ENCODE data around the gene LBR. TPM values are rescaled to one million over a fixed set of nuclear protein-coding genes. Genes with fewer than 3 reads are reported as not detected.

The LBR gene
- total and polyA plus RNA-seq, 5 donors: 7.8 to 21.6 (median 18.9) TPM

GRCh38 chr1:225441314-225442122 is 13.7 kb upstream of the LBR start:
- intact Hi-C loops (cut with DNase I): no loop called here
- no peak overlapping the region for H3K4me3 ChIP-seq (ENCODE audit: low read length)
- ATAC-seq (no peak), DNase-seq (no peak)
- no peaks in the 10 kb centered on the region for H3K27me3 ChIP-seq (ENCODE audit: control insufficient read depth, insufficient read depth)
- peaks cover 4% of the 10 kb centered on the region for H3K4me1 ChIP-seq (ENCODE audit: control insufficient read depth, insufficient read depth, low read length)
- no peak overlapping the region for H3K27ac ChIP-seq (ENCODE audit: low read length)
- no peaks in the 10 kb centered on the region for H3K9me3 ChIP-seq (ENCODE audit: control insufficient read depth, low read length)
- WGBS: 77% methylated on average over 9 of the region's 9 CpGs

DNA sequence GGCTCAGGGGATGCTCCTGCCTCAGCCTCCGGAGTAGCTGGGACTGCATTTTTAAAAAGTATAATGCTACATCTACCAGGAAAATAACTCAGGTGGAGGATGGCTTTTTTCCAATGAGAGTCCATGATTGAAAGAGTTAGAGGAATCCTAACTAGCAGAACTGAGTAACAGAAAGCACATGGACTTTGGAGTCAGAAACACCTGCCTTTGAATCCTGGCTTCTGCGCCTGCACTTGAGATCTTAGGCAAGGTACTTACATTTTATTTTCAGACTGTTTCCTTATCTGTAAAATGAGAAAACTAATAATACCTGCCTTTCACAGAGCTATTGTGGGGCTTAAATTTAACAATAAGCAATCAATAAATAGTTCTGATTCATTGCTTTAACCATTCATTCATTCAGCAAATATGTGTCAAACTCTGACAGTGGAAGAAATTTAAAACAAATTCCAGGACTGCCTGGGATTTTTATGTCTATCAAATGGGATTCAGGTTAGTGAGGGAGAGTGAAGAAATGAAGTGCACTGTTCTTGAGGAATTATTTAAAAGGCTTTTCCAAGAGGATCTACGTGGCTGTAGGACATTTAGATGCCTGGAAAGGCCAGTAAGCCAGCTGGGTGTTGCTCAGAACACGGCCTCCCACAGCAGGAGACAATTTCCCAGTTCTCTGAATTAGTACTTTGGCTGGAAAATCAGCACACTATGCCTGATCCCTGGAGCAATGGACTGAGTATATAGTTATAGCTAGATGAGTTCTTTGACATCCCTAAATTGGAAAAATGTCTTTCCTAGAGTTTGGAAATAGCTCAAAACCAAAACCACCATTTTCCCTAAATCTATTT is 12.8 kb upstream of the LBR start:
- intact Hi-C loops (cut with DNase I): no loop called here
- Histone ChIP-seq H3K9me3 (ENCODE audit: control insufficient read depth, low read length) (no peaks in the 10 kb centered on the region), H3K4me1 (ENCODE audit: control insufficient read depth, insufficient read depth, low read length) (peaks cover 3% of the 10 kb centered on the region), H3K4me3 (ENCODE audit: low read length) (no peak overlapping the region), H3K27ac (ENCODE audit: low read length) (no peak overlapping the region), H3K27me3 (ENCODE audit: control insufficient read depth, insufficient read depth) (no peaks in the 10 kb centered on the region)
- 87% methylated on average over 4 of the region's 4 CpGs for WGBS
- ATAC-seq: no peak
- no peak for DNase-seq

DNA sequence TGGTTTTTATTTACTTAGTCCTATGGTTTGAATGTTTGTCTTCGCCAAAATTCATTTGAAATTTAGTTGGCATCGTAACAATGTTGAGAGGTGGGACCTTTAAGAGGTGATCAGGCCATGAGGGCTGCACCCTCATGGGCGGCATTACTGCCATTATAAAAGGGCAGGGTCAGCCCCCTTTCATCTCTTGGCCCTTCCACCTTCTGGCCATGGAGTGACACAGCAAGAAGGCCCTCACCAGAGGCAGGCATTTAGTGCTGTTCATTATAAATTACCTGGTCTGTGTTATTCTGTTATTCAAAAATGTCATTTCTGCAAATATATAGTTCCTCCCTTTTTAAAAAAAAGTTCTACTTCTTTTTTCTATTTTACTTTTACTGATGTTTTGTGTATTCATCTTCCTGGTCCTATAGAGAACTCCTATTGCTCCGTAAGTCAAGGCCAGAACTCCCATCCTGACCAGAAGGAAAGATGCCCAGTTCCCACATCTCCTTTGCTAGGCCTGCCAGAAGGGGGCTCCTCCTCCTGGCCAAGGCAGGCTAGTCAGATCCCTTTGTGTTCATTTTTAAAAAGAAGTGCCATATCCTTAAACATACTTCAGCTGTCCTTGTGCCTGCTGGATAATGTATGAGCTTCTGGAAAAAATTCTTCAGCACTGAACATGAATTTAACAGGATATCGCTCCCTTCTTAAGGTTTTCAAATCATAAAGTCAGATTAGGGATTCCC is 10.0 kb upstream of the LBR start:
- Histone ChIP-seq H3K27ac (ENCODE audit: low read length) (no peak overlapping the region), H3K4me3 (ENCODE audit: low read length) (no peak overlapping the region), H3K27me3 (ENCODE audit: control insufficient read depth, insufficient read depth) (no peaks in the 10 kb centered on the region), H3K4me1 (ENCODE audit: control insufficient read depth, insufficient read depth, low read length) (no peaks in the 10 kb centered on the region), H3K9me3 (ENCODE audit: control insufficient read depth, low read length) (no peaks in the 10 kb centered on the region)
- 83% methylated on average over 5 of the region's 5 CpGs for WGBS
- DNase-seq (peak in 1 of 3 donors; percentile 67), ATAC-seq (no peak)
- intact Hi-C loops (cut with DNase I): no loop called here

DNA sequence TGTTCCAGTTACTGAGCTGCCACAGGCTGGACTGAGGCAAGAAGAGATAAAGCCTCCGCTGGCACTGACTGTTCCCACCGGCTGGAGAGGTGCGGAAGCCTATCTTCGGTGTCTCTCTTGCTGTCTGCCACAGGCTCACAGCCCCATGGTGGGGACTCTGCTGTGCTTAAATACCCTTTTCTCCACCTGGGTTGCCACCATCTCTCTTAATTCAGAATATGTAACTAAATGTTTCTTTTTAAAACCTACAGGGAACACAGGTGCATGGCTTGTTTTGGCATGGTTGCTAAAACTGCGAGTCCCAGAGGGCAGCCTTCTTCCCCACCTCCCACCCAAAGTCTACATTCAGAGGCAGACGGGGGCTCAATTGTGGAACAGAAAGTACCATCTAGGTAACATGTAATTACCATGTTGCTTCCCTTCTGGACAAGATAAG is 8.1 kb upstream of the LBR start:
- Histone ChIP-seq H3K4me1 (ENCODE audit: control insufficient read depth, insufficient read depth, low read length) (no peaks in the 10 kb centered on the region), H3K9me3 (ENCODE audit: control insufficient read depth, low read length) (no peaks in the 10 kb centered on the region), H3K27me3 (ENCODE audit: control insufficient read depth, insufficient read depth) (no peaks in the 10 kb centered on the region), H3K4me3 (ENCODE audit: low read length) (no peak overlapping the region), H3K27ac (ENCODE audit: low read length) (no peak overlapping the region)
- DNase-seq (no peak), ATAC-seq (peak; percentile 70 to 73)
- 62% methylated on average over 6 of the region's 6 CpGs for WGBS
- intact Hi-C loops (cut with DNase I): no loop called here

GRCh38 chr1:225435487-225435886 is 7.6 kb upstream of the LBR start:
- Histone ChIP-seq H3K4me1 (ENCODE audit: control insufficient read depth, insufficient read depth, low read length) (no peaks in the 10 kb centered on the region), H3K9me3 (ENCODE audit: control insufficient read depth, low read length) (no peaks in the 10 kb centered on the region), H3K4me3 (ENCODE audit: low read length) (no peak overlapping the region), H3K27ac (ENCODE audit: low read length) (peak overlapping the region; percentile 59), H3K27me3 (ENCODE audit: control insufficient read depth, insufficient read depth) (no peaks in the 10 kb centered on the region)
- DNase-seq (no peak), ATAC-seq (no peak)
- intact Hi-C loops (cut with DNase I): no loop called here
- WGBS: 92% methylated on average over 1 of the region's 1 CpG

- no peak for ATAC-seq
- no peak overlapping the region for H3K27ac ChIP-seq (ENCODE audit: low read length)
- 76% methylated on average over 6 of the region's 6 CpGs for WGBS
- no peaks in the 10 kb centered on the region for H3K4me1 ChIP-seq (ENCODE audit: control insufficient read depth, insufficient read depth, low read length)
- H3K4me3 ChIP-seq (ENCODE audit: low read length): no peak overlapping the region
- intact Hi-C loops (cut with DNase I): no loop called here
- DNase-seq: no peak
- H3K27me3 ChIP-seq (ENCODE audit: control insufficient read depth, insufficient read depth): no peaks in the 10 kb centered on the region
- no peaks in the 10 kb centered on the region for H3K9me3 ChIP-seq (ENCODE audit: control insufficient read depth, low read length)
Observed at GRCh38 chr1:225435076-225435475, 7.2 kb upstream of the LBR start.

- no peak overlapping the region for H3K4me3 ChIP-seq (ENCODE audit: low read length)
- DNase-seq (no peak), ATAC-seq (no peak)
- H3K9me3 ChIP-seq (ENCODE audit: control insufficient read depth, low read length): no peaks in the 10 kb centered on the region
- intact Hi-C loops (cut with DNase I): no loop called here
- 88% methylated on average over 5 of the region's 5 CpGs for WGBS
- no peaks in the 10 kb centered on the region for H3K27me3 ChIP-seq (ENCODE audit: control insufficient read depth, insufficient read depth)
- no peaks in the 10 kb centered on the region for H3K4me1 ChIP-seq (ENCODE audit: control insufficient read depth, insufficient read depth, low read length)
- no peak overlapping the region for H3K27ac ChIP-seq (ENCODE audit: low read length)
Observed at GRCh38 chr1:225434046-225434445, 6.2 kb upstream of the LBR start.

- peaks cover 2% of the 10 kb centered on the region for H3K4me1 ChIP-seq (ENCODE audit: control insufficient read depth, insufficient read depth, low read length)
- 96% methylated on average over 36 of the region's 36 CpGs for WGBS
- H3K9me3 ChIP-seq (ENCODE audit: control insufficient read depth, low read length): no peaks in the 10 kb centered on the region
- intact Hi-C loops (cut with DNase I): no loop called here
- DNase-seq (peak in 1 of 3 donors; percentile 52), ATAC-seq (no peak)
- H3K27me3 ChIP-seq (ENCODE audit: control insufficient read depth, insufficient read depth): no peaks in the 10 kb centered on the region
- no peak overlapping the region for H3K27ac ChIP-seq (ENCODE audit: low read length)
- H3K4me3 ChIP-seq (ENCODE audit: low read length): no peak overlapping the region
Observed at GRCh38 chr1:225431081-225431863, 3.4 kb upstream of the LBR start.

DNA sequence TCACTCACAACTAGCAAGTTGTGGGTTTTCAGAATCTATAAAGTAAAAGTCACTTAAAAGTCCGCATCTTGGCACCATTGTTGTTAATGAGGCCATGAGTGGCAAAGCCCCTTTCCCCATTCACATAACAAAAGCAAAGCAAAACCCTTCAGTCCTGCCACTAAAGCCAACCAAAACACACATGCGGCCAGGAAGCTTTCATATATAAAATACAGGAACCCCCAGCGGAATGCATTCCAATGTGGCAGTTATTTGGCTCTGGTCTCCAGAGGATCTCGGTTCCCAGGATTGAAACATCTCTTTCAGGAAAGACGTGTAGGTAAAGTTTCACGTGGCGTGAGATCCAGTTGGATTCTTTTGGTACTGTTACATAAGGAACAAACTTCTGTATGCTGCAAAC is 2.5 kb upstream of the LBR start:
- intact Hi-C loops (cut with DNase I): no loop called here
- Histone ChIP-seq H3K4me3 (ENCODE audit: low read length) (no peak overlapping the region), H3K9me3 (ENCODE audit: control insufficient read depth, low read length) (no peaks in the 10 kb centered on the region), H3K27me3 (ENCODE audit: control insufficient read depth, insufficient read depth) (no peaks in the 10 kb centered on the region), H3K4me1 (ENCODE audit: control insufficient read depth, insufficient read depth, low read length) (peaks cover 6% of the 10 kb centered on the region), H3K27ac (ENCODE audit: low read length) (no peak overlapping the region)
- DNase-seq (no peak), ATAC-seq (no peak)
- 74% methylated on average over 7 of the region's 7 CpGs for WGBS

- Histone ChIP-seq H3K9me3 (ENCODE audit: control insufficient read depth, low read length) (no peaks in the 10 kb centered on the region), H3K4me1 (ENCODE audit: control insufficient read depth, insufficient read depth, low read length) (peaks cover 6% of the 10 kb centered on the region), H3K27me3 (ENCODE audit: control insufficient read depth, insufficient read depth) (no peaks in the 10 kb centered on the region), H3K27ac (ENCODE audit: low read length) (no peak overlapping the region), H3K4me3 (ENCODE audit: low read length) (peak overlapping the region; percentile 86)
- no peak for DNase-seq
- 19% methylated on average over 7 of the region's 7 CpGs for WGBS
- intact Hi-C loops (cut with DNase I): no loop called here
- no peak for ATAC-seq
Observed at GRCh38 chr1:225428881-225429455, 1.1 kb upstream of the LBR start.
